NCI-H146 treated with DMSO at 0.1 percent for 48 hours (cell line): ENCODE data around the gene KIF26B.
"Not testable (repeated sequence)": the region's sequence is repeated elsewhere in the genome, so short reads cannot be mapped to it uniquely, and the experiment has no call there.

Experiments used
- DNase-seq: peaks from one replicate; lab custom pipeline; 2025; ENCODE audit not compliant: unreplicated experiment; lab: John Stamatoyannopoulos, UW

Gene KIF26B

DNA sequence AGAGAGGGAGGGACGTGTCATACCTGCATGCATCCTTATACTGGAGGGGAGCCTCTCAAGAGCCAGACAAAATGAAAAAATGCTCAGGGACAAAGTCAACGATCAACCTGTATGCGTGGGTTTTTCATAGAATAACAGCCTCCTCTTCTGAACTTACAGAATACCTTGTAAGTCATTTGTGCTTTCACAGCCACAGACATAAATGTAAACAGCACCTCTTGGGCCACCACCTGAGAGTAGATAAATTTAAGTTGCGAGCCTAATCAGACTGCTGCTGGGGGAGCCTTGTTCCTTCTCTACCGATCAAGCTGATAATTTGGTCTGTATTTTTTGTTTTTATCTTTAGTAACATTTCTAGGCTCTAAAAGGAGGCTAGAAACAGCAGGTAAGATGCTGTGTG lies 223.1 kb downstream of the KIF26B start:
- DNase-seq: no peak

DNA sequence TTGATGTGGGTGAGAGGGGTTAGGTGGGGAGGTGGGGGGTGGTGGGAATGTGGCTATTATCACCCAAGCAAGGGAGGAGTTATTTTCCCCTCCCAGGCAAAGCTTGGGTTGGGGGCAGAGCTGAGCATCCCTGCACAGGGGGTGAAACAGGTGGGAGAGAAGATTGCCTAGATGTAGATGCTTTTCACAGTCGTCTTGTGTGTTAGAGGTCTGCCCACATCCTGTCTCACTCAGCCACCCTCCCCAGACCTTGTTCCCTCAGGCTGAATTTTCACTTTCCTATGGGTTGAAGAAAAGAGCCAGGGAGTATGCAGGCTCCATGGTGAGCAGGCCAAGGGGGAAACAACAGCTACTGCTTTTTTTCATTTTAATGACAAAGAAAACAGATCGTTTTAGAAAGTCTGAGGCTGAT lies 223.5 kb downstream of the KIF26B start:
- peak; percentile 21 for DNase-seq

- DNase-seq: no peak
Measured at GRCh38 chr1:245378745-245379144, 224.0 kb downstream of the KIF26B start.

GRCh38 chr1:245380790-245381535 lies 226.2 kb downstream of the KIF26B start:
- DNase-seq: no peak

DNA sequence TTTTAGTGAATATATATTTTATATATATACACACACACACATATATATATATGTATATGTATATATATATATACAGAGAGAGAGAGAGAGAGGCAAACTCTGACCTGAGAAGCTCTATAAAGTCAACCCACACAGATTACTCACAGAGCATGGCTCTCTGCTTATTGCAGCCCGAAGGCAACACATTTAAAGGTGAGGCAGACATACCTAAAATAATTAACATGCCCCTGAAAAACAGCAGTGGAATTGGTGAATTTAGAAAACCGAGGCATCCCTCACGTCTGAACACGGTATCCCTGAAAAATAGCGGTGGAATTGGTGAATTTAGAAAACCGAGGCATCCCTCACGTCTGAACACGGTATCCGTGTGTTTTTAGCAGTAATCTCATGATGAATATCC lies 228.2 kb downstream of the KIF26B start:
- DNase-seq: no peak

- DNase-seq: no peak
Measured at GRCh38 chr1:245383396-245384330, 228.9 kb downstream of the KIF26B start.

DNA sequence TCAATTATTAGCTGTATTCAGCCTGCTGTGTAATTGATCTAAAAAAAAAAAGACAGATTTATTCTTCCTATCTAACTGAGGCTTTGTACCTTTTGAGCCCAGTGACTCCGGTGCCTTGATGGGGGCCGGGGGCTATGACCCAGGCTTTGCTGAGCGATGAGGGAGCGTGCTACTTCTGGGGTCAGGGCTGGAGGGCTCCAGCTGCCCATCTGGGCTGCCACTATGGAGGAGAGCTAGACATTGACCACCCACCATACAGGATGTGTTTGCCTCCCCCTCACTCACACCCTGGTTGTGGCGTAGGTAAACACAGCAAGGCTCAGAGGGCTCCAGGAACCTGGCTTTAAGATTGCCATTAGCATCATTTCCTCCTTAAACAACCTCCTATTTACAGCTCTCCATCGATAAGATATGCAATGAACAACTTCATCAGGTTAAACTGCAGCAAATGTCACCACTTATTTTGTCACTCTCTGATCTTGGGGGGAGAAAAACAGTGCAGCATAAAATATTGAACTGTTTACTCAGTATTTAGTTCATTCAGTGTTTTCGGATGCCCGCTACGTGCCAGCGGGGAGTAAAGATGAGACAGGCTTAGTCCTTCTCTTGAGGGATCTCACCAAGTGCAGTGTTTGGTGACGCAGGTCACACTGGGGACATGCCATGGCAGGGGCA lies 231.6 kb downstream of the KIF26B start:
- peak; percentile 16 for DNase-seq

GRCh38 chr1:245388687-245389086 lies 233.9 kb downstream of the KIF26B start:
- no peak for DNase-seq

GRCh38 chr1:245389873-245390272 lies 235.1 kb downstream of the KIF26B start:
- no peak for DNase-seq

GRCh38 chr1:245390975-245391374 lies 236.2 kb downstream of the KIF26B start:
- DNase-seq: no peak

GRCh38 chr1:245393694-245394093 lies 238.9 kb downstream of the KIF26B start:
- DNase-seq: no peak

DNA sequence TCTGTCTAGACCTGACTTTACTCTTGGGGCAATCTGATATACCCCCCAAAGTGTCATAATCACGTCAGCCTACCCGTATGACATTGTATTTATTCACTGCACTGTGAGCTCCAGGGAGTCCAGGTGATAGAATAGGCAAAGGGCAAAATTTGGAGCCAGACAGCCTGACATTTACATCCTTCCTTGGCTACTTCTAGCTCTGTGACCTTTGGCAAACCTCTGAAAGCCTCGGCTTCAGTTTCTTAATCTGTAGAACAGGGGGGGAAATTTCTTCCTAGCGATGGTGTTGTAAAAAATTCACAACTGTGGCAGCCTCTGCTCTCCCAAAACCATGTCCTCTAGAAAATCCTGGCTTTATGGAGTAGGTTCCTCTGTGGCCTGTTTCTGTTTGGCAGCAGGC lies 240.9 kb downstream of the KIF26B start:
- DNase-seq: no peak

GRCh38 chr1:245396615-245397014 lies 241.8 kb downstream of the KIF26B start:
- DNase-seq: no peak

- DNase-seq: no peak
Measured at GRCh38 chr1:245397771-245398170, 243.0 kb downstream of the KIF26B start.

GRCh38 chr1:245398180-245398579 lies 243.4 kb downstream of the KIF26B start:
- no peak for DNase-seq

DNA sequence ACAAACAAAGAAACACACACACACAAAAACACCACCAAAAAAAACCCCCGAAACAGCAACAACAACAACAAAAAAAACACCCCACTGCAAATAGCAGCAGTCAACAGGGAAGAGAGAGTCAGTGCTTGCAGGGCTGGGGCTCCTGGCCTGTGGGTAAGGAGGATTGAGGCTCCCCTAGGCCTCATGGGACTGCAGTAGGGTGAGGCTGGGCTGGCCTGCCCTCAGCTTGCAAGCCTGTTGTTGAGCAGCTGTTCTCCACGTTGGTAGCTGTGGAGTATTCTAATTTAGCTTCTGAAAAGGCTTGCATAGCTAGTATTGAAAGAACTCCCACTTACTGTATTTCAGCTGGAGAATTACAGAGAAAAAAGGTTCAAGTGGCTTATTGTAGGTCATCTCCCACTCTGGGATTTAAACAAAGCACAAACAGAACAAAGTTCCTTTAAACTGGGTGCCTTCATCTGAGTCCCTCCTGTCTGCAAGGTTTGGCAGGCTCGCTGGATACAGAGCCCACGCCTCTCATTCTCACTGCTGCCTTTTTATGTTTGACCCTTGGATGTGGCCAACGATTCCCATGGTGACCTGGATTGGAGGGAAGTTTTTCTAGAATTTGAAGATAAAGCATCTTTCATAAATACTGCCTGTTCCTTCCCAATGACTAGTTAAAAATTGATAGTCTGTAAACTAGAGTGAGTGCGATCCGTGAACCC lies 247.2 kb downstream of the KIF26B start:
- no peak for DNase-seq

DNA sequence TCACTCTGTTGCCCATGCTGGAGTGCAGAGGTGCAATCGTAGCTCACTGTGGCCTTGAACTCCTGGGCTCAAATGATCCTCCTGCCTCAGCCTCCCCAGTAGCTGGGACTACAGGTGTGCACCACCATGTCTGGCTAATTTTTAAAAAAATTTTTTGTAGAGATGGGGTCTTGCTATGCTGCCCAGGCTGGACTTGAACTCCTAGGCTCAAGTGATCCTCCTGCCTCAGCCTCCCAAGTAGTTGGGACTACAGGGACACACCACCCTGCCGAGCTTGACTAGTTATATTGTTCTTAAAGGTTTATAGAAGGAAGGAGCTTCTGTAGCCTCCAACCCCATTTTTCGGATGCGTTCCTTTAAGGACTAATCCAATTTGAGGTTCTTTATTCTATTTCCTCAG lies 248.2 kb downstream of the KIF26B start:
- not testable (repeated sequence) for DNase-seq

GRCh38 chr1:245404527-245404926 lies 249.7 kb downstream of the KIF26B start:
- DNase-seq: peak; percentile 90

- DNase-seq: no peak
Measured at GRCh38 chr1:245404952-245405351, 250.2 kb downstream of the KIF26B start.

- no peak for DNase-seq
Measured at GRCh38 chr1:245406426-245406825, 251.6 kb downstream of the KIF26B start.

DNA sequence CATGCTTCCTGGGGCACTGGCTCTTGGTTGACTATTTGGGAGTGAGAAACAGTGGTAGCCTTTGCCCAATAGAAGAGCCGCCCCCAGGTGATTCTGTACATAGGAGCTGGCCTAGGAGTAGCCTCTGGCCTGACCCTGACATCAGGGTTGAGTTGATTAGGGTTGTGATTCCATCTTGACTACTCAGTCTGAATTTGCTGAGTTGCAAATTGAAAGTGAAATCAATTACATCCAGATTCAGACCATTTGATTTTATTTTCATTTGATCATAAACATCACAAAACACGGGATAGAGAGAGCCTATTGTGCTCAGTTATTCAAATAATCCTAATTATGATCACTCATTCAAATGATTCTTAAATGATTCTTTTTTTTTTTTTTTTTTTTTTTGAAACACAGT lies 253.2 kb downstream of the KIF26B start:
- no peak for DNase-seq
